Epithelial cell of esophagus (primary cell): ENCODE data around the gene SCO2.

ENCODE experiments used
- DNase-seq: peaks from one replicate; pipeline ENCODE4 v3.0.0; 2010; ENCODE audit warnings: low read depth
- H3K4me3 ChIP-seq: 2 replicates; pipeline ENCODE4 v1.5.1; 2011; ENCODE audit warnings: mild to moderate bottlenecking, low read length, control low read depth
- CTCF ChIP-seq: IDR thresholded peaks from 2 replicates; pipeline ENCODE4 v1.5.1; 2011; ENCODE audit warnings: low read depth, mild to moderate bottlenecking, low read length, control low read depth, inconsistent platforms; ENCODE audit not compliant: insufficient read depth; ENCODE audit errors: missing control alignments

Gene SCO2

GRCh38 chr22:50481045-50481439 is 44.4 kb downstream of the SCO2 start:
- no peak for DNase-seq
- no peak for TF ChIP-seq CTCF
- H3K4me3 ChIP-seq, result peak overlapping the region; percentile 22

GRCh38 chr22:50479721-50480120 is 45.7 kb downstream of the SCO2 start:
- TF ChIP-seq CTCF, result no peak
- no peak overlapping the region for H3K4me3 ChIP-seq
- DNase-seq, result no peak

- no peak for TF ChIP-seq CTCF
Measured at GRCh38 chr22:50477923-50478322, 47.5 kb downstream of the SCO2 start.

GRCh38 chr22:50476868-50477267 is 48.5 kb downstream of the SCO2 start:
- peak; percentile 28 for DNase-seq
- no peak overlapping the region for H3K4me3 ChIP-seq
- no peak for TF ChIP-seq CTCF

More at GRCh38 chr22:50477923-50478322, 47.5 kb downstream of the SCO2 start:
- DNase-seq, result no peak
- no peak overlapping the region for H3K4me3 ChIP-seq

GRCh38 chr22:50475652-50476002 is 49.8 kb downstream of the SCO2 start:
- no peak overlapping the region for H3K4me3 ChIP-seq

GRCh38 chr22:50474710-50475651 is 50.4 kb downstream of the SCO2 start, which contains the start of gene SBF1:
Gene SBF1, minus strand, starts transcription at chr22:50475035. Its CDS starts 195 bp downstream, at chr22:50474840.
- H3K4me3 ChIP-seq, result peak within 1 kb of the TSS; percentile 68
- peak; percentile 90 for DNase-seq
- no peak for TF ChIP-seq CTCF

More at GRCh38 chr22:50475652-50476002, 49.8 kb downstream of the SCO2 start:
- no peak for DNase-seq
- TF ChIP-seq CTCF, result no peak
